AG04450 (cell line): ENCODE measurements around the gene C3orf20. TPM values are rescaled to one million over a fixed set of nuclear protein-coding genes. Genes with fewer than 3 reads are reported as not detected.

Source experiments
- CTCF ChIA-PET: fragments of 300-600, 350-600 bp; formaldehyde crosslinking; extraction: SDS; loops from one replicate; lab custom pipeline; 2022; ENCODE audit warnings: antibody characterized with exemption, inconsistent platforms; lab: Charles Lee
- POLR2A ChIA-PET: fragments of 350-600 bp; formaldehyde crosslinking; extraction: SDS; loops from one replicate; lab custom pipeline; 2021; ENCODE audit warnings: antibody characterized with exemption, inconsistent platforms; lab: Yijun Ruan, JAX
- DNase-seq: peaks from one replicate; pipeline ENCODE4 v3.0.0-alpha.2; 2011; ENCODE audit warnings: low read depth, low spot score
- H3K27ac ChIP-seq: one replicate; pipeline ENCODE4 v1.5.1; 2012; ENCODE audit warnings: low read depth, low read length, control low read depth
- H3K27me3 ChIP-seq: one replicate; pipeline ENCODE4 v1.6.0; 2012; ENCODE audit warnings: low read length; ENCODE audit not compliant: control insufficient read depth, insufficient read depth
- H3K4me3 ChIP-seq: 2 replicates; pipeline ENCODE4 v1.5.1; 2011; ENCODE audit warnings: mild to moderate bottlenecking, low read depth, low read length, control low read depth
- H3K9me3 ChIP-seq: 2 replicates; pipeline ENCODE4 v1.5.1; 2012; ENCODE audit warnings: low read length; ENCODE audit not compliant: control insufficient read depth, insufficient read depth
- CTCF ChIP-seq: IDR thresholded peaks from 2 replicates; pipeline ENCODE4 v1.5.1; 2011; ENCODE audit warnings: low read depth, low read length, control low read depth, inconsistent platforms
- polyA plus RNA-seq: library from polyadenylated mRNA; depleted of rRNA; stranded (reverse); fragments of >200 nt; gene quantifications from 2 replicates; pipeline ENCODE4 v1.2.3, GENCODE V29; 2011

Gene C3orf20
- polyA plus RNA-seq, 1 experiment = not detected

- Histone ChIP-seq H3K27me3 (peaks cover 5% of the 10 kb centered on the region), H3K27ac (no peak overlapping the region), H3K9me3 (no peaks in the 10 kb centered on the region), H3K4me3 (no peak overlapping the region)
- POLR2A ChIA-PET = no interaction called here
- TF ChIP-seq CTCF = no peak
- CTCF ChIA-PET = no interaction called here
- no peak for DNase-seq
Measured at GRCh38 chr3:14769544-14770325, 94.8 kb downstream of the C3orf20 start.

- Histone ChIP-seq H3K4me3 (no peak overlapping the region), H3K9me3 (no peaks in the 10 kb centered on the region), H3K27me3 (peaks cover 5% of the 10 kb centered on the region), H3K27ac (no peak overlapping the region)
- ChIA-PET POLR2A (no interaction called here), CTCF (no interaction called here)
- TF ChIP-seq CTCF = no peak
- DNase-seq = no peak
Measured at GRCh38 chr3:14770591-14770990, 95.7 kb downstream of the C3orf20 start.

GRCh38 chr3:14771593-14772497 is 96.9 kb downstream of the C3orf20 start:
- Histone ChIP-seq H3K4me3 (no peak overlapping the region), H3K27ac (no peak overlapping the region), H3K9me3 (no peaks in the 10 kb centered on the region), H3K27me3 (peaks cover 5% of the 10 kb centered on the region)
- ChIA-PET CTCF (no interaction called here), POLR2A (no interaction called here)
- no peak for TF ChIP-seq CTCF
- no peak for DNase-seq

GRCh38 chr3:14772533-14773138 is 97.7 kb downstream of the C3orf20 start:
- H3K4me3 ChIP-seq = no peak overlapping the region
- no peaks in the 10 kb centered on the region for H3K9me3 ChIP-seq
- no peak overlapping the region for H3K27ac ChIP-seq
- POLR2A ChIA-PET = no interaction called here
- peaks cover 5% of the 10 kb centered on the region for H3K27me3 ChIP-seq
- no peak for TF ChIP-seq CTCF
- no peak for DNase-seq
- CTCF ChIA-PET = no interaction called here
